ENCODE measurements around the gene NPHP3. TPM values are rescaled to one million over a fixed set of nuclear protein-coding genes. Genes with fewer than 3 reads are reported as not detected.
"Not testable (repeated sequence)": the region's sequence is repeated elsewhere in the genome, so short reads cannot be mapped to it uniquely, and the experiment has no call there.

NPHP3 gene
- total RNA-seq, 2 donors from 2014 or later = 15.7 to 23.0 TPM

DNA sequence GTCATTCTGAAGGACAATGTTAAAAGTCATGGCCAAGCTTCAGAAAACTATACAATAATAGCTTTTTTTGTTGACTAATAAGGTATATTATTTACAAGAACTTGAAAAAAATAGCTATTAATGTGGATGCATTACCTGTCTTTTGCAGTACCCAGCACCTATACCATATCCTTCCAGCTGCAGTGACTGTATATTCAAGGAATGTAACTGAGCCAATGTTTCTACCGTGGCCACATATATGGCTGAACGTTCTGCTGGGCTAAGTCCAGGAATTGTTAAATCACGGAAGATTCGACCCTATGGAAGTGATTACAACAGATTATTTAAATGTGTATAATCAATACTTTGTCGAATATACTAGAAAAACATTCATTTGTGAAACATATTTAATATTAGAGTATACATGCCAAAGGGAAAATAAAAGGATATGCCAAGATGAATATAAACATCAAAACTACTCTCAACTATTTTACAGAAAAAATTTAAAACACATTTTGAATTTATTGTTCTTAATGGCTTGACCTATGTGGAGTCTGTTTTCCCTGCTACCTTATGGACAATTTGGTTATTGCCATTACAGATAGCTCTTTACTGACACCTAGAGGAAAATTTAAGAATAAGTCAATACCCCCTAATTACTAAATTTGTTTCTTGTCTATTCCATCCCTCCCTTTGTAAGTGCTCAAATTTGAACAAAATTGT is 80.2 kb downstream of the NPHP3 start:
- 77 to 100% methylated on average over 1 to 4 of the region's 5 CpGs for WGBS, 2 experiments (ENCODE audit: insufficient coverage in 1 of 2, insufficient read length in 1 of 2)

DNA sequence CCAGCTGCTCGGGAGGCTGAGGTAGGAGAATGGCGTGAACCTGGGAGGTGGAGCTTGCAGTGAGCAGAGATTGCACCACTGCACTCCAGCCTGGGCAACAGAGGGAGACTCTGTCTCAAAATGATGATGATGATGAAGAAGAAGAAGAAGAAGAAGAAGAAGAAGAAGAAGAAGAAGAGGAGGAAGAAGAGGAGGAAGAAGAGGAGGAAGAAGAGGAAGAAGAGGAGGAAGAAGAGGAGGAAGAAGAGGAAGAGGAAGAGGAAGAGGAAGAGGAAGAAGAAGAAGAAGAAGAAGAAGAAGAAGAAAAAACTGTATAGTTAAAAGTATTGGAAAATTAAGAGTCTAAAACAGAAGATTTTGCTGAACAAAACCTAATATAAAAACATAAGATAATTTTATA is 80.8 kb downstream of the NPHP3 start:
- H3K4me3 ChIP-seq (ENCODE audit: low read length); H3K4me3 Mint-ChIP-seq; DNase-seq; H3K27me3 Mint-ChIP-seq (ENCODE audit: insufficient read depth); H3K27ac ChIP-seq (ENCODE audit: low read depth, low read length); H3K9ac ChIP-seq (ENCODE audit: extremely low read depth, low read length, poor library complexity, severe bottlenecking); H3K27ac Mint-ChIP-seq; H3K27me3 ChIP-seq (ENCODE audit: control insufficient read depth, insufficient read depth, low read length, poor library complexity, severe bottlenecking); H3K9me3 Mint-ChIP-seq; H3K36me3 ChIP-seq (ENCODE audit: control insufficient read depth, insufficient read depth, low read length); H3K9me3 ChIP-seq (ENCODE audit: control insufficient read depth, low read length): not testable (repeated sequence)
- peaks cover 10% of the 10 kb centered on the region for H3K36me3 Mint-ChIP-seq (ENCODE audit: low read depth)
- 95 to 100% methylated on average over 2 of the region's 2 CpGs for WGBS, 2 experiments (ENCODE audit: insufficient coverage in 1 of 2, insufficient read length in 1 of 2)
- H3K4me1 ChIP-seq (ENCODE audit: control insufficient read depth, insufficient read depth, low read length) = peaks cover 16% of the 10 kb centered on the region
- peaks cover 21% of the 10 kb centered on the region for H3K4me1 Mint-ChIP-seq

More for the DNA sequence above, 80.2 kb downstream of the NPHP3 start:
- H3K27me3 ChIP-seq (ENCODE audit: control insufficient read depth, insufficient read depth, low read length, poor library complexity, severe bottlenecking) = no peaks in the 10 kb centered on the region
- no peak overlapping the region for H3K9ac ChIP-seq (ENCODE audit: extremely low read depth, low read length, poor library complexity, severe bottlenecking)
- peaks cover 6% of the 10 kb centered on the region for H3K9me3 Mint-ChIP-seq
- H3K36me3 Mint-ChIP-seq (ENCODE audit: low read depth) = peaks cover 14% of the 10 kb centered on the region
- H3K27ac ChIP-seq (ENCODE audit: low read depth, low read length) = no peak overlapping the region
- TF ChIP-seq, protein P1, sequence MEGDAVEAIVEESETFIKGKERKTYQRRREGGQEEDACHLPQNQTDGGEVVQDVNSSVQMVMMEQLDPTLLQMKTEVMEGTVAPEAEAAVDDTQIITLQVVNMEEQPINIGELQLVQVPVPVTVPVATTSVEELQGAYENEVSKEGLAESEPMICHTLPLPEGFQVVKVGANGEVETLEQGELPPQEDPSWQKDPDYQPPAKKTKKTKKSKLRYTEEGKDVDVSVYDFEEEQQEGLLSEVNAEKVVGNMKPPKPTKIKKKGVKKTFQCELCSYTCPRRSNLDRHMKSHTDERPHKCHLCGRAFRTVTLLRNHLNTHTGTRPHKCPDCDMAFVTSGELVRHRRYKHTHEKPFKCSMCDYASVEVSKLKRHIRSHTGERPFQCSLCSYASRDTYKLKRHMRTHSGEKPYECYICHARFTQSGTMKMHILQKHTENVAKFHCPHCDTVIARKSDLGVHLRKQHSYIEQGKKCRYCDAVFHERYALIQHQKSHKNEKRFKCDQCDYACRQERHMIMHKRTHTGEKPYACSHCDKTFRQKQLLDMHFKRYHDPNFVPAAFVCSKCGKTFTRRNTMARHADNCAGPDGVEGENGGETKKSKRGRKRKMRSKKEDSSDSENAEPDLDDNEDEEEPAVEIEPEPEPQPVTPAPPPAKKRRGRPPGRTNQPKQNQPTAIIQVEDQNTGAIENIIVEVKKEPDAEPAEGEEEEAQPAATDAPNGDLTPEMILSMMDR (conservative IDR thresholded peaks at IDR 0.05) = peak; percentile 88
- H3K4me3 Mint-ChIP-seq = no peak overlapping the region
- peaks cover 25% of the 10 kb centered on the region for H3K4me1 Mint-ChIP-seq
- DNase-seq = no peak
- peaks cover 6% of the 10 kb centered on the region for H3K36me3 ChIP-seq (ENCODE audit: control insufficient read depth, insufficient read depth, low read length)
- H3K4me1 ChIP-seq (ENCODE audit: control insufficient read depth, insufficient read depth, low read length) = peaks cover 17% of the 10 kb centered on the region
- no peak overlapping the region for H3K4me3 ChIP-seq (ENCODE audit: low read length)
- H3K9me3 ChIP-seq (ENCODE audit: control insufficient read depth, low read length) = peaks cover 8% of the 10 kb centered on the region
- no peak overlapping the region for H3K27ac Mint-ChIP-seq
- H3K27me3 Mint-ChIP-seq (ENCODE audit: insufficient read depth) = no peaks in the 10 kb centered on the region

DNA sequence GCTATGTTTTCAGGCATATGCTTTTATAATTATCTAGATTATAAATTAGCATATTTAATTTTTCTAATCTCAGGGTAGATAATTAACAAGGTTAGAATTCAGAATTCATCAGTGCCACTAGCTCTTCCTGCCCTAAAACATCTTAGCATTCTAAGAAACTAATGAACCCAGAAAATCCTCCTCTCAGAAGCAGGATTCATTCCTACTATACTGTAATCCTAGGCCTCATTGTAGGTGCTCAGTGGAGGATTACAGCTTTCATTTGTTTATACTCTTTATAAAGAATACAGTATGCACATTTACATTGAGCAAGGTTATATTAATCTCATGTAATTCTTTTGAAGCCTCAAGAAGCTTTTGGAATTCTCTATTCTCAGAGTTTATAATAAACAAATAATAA is 83.5 kb downstream of the NPHP3 start:
- TF ChIP-seq, protein P1 (conservative IDR thresholded peaks at IDR 0.05) = no peak
- Histone ChIP-seq H3K27me3 (ENCODE audit: control insufficient read depth, insufficient read depth, low read length, poor library complexity, severe bottlenecking) (no peaks in the 10 kb centered on the region), H3K4me3 (ENCODE audit: low read length) (no peak overlapping the region), H3K4me1 (ENCODE audit: control insufficient read depth, insufficient read depth, low read length) (peaks cover 7% of the 10 kb centered on the region), H3K36me3 (ENCODE audit: control insufficient read depth, insufficient read depth, low read length) (peaks cover 6% of the 10 kb centered on the region), H3K9ac (ENCODE audit: extremely low read depth, low read length, poor library complexity, severe bottlenecking) (no peak overlapping the region), H3K27ac (ENCODE audit: low read depth, low read length) (no peak overlapping the region), H3K9me3 (ENCODE audit: control insufficient read depth, low read length) (no peaks in the 10 kb centered on the region)
- H3K9me3 Mint-ChIP-seq = no peaks in the 10 kb centered on the region
- H3K27ac Mint-ChIP-seq = no peak overlapping the region
- no peak overlapping the region for H3K4me3 Mint-ChIP-seq
- peaks cover 9% of the 10 kb centered on the region for H3K4me1 Mint-ChIP-seq
- H3K27me3 Mint-ChIP-seq (ENCODE audit: insufficient read depth) = no peaks in the 10 kb centered on the region
- H3K36me3 Mint-ChIP-seq (ENCODE audit: low read depth) = peaks cover 14% of the 10 kb centered on the region
- no peak for DNase-seq

DNA sequence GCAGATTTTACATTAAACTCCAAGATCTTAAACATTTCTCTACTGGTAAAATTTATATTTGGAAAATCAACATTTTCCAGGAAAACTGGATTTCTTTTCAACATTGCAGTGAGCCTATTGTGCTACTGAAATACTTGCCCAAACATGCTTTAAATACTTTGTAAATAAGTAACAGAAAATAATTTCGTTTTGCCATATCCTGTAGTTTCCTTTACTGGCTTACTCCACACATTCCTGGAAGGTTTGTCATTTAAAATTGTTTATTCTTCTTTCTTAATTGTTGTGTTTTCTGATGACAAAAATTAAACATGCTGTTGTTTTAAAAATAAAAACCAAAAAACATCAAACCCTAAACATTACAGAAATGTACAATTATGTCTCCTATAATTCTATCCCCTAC is 84.6 kb downstream of the NPHP3 start:
- H3K4me1 Mint-ChIP-seq = no peaks in the 10 kb centered on the region
- WGBS, 2 experiments (ENCODE audit: insufficient coverage in 1 of 2, insufficient read length in 1 of 2) = no CpG with 5 or more reads among the region's 1 CpG
- H3K27ac ChIP-seq (ENCODE audit: low read depth, low read length) = no peak overlapping the region
- no peak overlapping the region for H3K27ac Mint-ChIP-seq
- no peaks in the 10 kb centered on the region for H3K9me3 Mint-ChIP-seq
- H3K9me3 ChIP-seq (ENCODE audit: control insufficient read depth, low read length) = no peaks in the 10 kb centered on the region
- H3K4me3 Mint-ChIP-seq = no peak overlapping the region
- H3K36me3 Mint-ChIP-seq (ENCODE audit: low read depth) = peaks cover 16% of the 10 kb centered on the region
- no peak for DNase-seq
- H3K36me3 ChIP-seq (ENCODE audit: control insufficient read depth, insufficient read depth, low read length) = peaks cover 6% of the 10 kb centered on the region
- no peak overlapping the region for H3K9ac ChIP-seq (ENCODE audit: extremely low read depth, low read length, poor library complexity, severe bottlenecking)
- TF ChIP-seq, protein P1 (conservative IDR thresholded peaks at IDR 0.05) = no peak
- no peak overlapping the region for H3K4me3 ChIP-seq (ENCODE audit: low read length)
- no peaks in the 10 kb centered on the region for H3K27me3 ChIP-seq (ENCODE audit: control insufficient read depth, insufficient read depth, low read length, poor library complexity, severe bottlenecking)
- H3K4me1 ChIP-seq (ENCODE audit: control insufficient read depth, insufficient read depth, low read length) = no peaks in the 10 kb centered on the region
- no peaks in the 10 kb centered on the region for H3K27me3 Mint-ChIP-seq (ENCODE audit: insufficient read depth)
